SU-DHL-6 (cell line): Measurements from ENCODE around the gene WDR59.

Experiments
- CTCF ChIP-seq: fragments of 200-600 bp; sonication (generic); IDR thresholded peaks from one replicate; pipeline ENCODE4 v1.5.1; 2017; ENCODE audit warnings: antibody characterized with exemption, mild to moderate bottlenecking, low read length, moderate library complexity; ENCODE audit not compliant: insufficient read depth, poor library complexity, severe bottlenecking
- EZH2phosphoT487 ChIP-seq: fragments of 200-600 bp; sonication (generic), shearing (Covaris generic); conservative IDR thresholded peaks from 2 replicates; pipeline ENCODE4 v1.6.1; 2018; ENCODE audit warnings: mild to moderate bottlenecking, antibody characterized with exemption, low read length, moderate library complexity, mixed read lengths

- TF ChIP-seq CTCF = no peak
- no peak for TF ChIP-seq EZH2phosphoT487
These were observed 97.8 kb downstream of the WDR59 start for GRCh38 chr16:74887084-74887483.
